ENCODE measurements around the gene USP20. TPM values are rescaled to one million over a fixed set of nuclear protein-coding genes. Genes with fewer than 3 reads are reported as not detected.

The USP20 gene
- total RNA-seq, 1 donor from 2014 or later, result 41.0 TPM

DNA sequence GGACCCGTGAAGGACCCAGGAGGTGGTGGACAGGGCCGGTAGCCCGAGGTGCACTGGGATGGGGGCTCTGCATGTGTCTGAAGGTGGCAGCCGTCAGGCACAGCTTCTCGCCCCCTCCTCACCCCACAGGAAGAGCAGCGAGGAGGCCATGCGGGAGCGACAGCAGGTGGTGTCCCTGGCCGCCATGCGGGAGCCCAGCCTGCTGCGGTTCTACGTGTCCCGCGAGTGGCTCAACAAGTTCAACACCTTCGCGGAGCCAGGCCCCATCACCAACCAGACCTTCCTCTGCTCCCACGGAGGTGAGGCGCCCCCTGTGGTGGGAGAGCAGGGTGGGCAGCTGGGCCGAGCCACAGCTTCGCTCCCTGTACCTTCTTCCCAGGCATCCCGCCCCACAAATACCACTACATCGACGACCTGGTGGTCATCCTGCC, 39.9 kb downstream of the USP20 start:
- DNase-seq (ENCODE audit: low spot score), result no peak

GRCh38 chr9:129875687-129876395, 40.6 kb downstream of the USP20 start:
- no peak for DNase-seq (ENCODE audit: low spot score)

GRCh38 chr9:129876815-129877214, 41.6 kb downstream of the USP20 start:
- DNase-seq (ENCODE audit: low spot score), result no peak

DNA sequence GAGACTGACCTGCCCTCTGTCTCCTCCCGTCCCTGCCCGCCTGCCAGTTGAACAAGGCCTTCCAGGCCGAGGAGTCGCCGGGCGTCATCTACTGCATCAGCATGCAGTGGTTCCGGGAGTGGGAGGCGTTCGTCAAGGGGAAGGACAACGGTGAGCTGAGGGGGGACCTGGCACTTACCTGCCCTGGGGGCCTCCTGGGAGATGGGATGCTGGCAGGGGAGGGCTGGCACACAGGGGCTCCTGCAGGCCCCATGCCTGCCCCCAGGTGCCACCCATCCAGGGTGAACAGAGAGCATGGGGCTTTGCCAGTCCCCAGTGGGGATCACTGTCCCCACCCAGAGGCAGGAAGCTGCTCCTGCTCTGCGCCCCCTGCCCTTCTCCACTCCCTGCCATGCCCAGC, 43.0 kb downstream of the USP20 start:
- no peak for DNase-seq (ENCODE audit: low spot score)

GRCh38 chr9:129879103-129879699, 43.9 kb downstream of the USP20 start:
- DNase-seq (ENCODE audit: low spot score), result no peak

GRCh38 chr9:129879991-129880653, 44.9 kb downstream of the USP20 start:
- DNase-seq (ENCODE audit: low spot score), result no peak

- DNase-seq (ENCODE audit: low spot score), result no peak
Measured at GRCh38 chr9:129880654-129881546, 45.6 kb downstream of the USP20 start.

DNA sequence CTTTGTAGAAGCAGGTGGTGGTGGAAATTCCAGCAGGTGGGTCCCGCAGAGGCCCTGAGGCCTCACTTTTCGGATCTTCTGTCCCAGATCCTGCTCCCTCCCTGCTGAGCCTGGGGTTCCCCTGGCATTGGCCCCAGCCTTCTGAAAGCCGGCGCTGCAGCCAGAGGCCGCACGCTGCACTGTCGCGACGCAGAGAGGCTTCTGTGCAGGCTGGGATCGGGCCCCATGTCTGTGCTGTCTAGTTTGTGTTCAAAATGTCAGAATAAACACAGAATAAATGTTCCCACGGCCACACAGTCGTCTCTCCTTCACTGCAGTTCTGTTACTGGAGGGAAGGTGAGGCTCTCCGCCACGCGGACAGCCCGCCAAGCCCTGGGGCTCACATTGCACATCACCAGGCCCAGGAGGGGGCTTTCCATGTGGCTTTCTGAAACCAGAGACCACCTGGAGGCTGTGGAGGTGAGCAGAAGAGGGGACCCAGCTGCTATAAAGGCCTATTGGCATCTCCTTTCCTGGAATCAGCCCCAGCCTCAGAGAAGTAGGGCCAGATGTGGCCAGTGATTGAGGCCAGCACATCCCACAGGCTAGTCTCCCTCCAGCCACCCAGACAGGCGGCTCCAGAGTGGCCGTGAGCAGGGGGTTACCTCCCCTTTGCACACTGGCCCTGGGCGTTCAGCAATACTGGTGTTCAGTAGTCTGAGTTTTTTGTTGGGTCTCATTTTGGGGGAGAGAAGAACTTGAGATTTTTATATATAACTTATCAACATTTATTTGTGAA, 46.5 kb downstream of the USP20 start:
- no peak for DNase-seq (ENCODE audit: low spot score)

DNA sequence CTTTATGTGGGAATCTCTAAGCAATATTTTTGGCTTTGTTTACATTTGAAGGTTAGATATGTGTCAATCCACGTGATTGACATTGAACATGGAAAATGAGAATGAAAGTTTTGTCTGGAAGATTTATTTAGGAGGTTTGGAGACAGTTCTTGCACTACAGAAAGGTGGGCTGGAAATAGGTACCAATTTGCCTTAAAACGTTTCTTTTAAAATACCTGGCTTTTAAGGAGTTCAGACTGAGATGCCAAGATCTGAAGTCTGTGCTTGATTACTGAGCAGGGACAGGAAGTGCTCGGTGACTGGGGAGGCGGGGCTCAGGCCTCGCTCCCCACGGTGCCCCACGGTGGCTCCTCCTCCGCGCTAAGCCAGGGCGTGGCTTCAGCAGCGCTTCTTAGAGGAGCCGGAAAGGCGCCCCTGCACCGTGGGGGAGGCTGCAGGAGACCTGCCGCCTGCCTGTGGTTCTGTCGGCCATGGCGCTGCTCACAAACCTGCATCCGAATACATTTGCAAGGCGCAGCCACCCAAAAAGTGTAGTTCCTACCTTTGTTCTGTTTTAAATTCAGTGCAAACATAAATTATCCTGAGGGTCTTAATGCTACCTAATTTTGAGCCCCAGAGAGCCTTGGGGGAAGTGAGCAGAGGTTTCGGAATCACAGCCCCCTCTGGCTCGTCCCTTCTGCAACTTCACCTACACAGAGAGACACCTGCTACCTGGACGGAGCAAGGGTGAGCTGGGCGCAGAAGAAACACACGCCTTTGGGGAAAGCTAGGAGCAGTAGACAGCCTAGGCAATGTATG, 49.2 kb downstream of the USP20 start:
- DNase-seq (ENCODE audit: low spot score), result peak; percentile 90

DNA sequence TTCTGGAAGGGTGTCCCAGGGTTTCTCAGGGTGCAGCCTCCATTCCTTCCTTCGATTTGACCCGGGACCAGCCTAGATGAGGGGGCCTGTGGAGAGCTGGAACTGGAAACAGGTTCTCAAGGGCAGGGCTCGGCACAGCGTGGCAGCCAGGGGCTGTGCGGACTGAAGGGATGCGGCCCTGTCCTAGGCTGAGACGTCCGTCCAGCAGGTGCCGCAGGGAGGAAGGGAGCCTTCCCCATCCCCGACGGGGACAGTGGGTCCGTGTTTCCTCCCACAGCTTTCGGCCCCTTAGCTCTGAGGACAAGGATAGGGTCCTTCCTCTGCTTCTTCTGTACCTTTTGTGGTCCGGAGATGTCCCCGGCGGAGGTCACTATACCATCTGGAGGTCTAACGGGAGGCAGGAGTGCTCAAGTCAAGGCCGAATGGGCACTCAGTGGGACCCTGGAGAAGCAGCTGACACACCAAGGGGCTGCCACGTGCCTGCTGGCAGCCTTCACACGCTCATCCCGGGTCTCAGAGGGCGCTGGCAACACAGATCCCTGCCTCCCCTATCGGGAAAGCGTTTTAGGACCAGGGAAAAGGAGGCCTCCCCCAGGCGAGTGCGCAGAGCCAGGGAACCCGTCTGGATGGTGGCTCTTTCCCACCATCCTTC, 49.9 kb downstream of the USP20 start:
- peak; percentile 47 for DNase-seq (ENCODE audit: low spot score)

DNA sequence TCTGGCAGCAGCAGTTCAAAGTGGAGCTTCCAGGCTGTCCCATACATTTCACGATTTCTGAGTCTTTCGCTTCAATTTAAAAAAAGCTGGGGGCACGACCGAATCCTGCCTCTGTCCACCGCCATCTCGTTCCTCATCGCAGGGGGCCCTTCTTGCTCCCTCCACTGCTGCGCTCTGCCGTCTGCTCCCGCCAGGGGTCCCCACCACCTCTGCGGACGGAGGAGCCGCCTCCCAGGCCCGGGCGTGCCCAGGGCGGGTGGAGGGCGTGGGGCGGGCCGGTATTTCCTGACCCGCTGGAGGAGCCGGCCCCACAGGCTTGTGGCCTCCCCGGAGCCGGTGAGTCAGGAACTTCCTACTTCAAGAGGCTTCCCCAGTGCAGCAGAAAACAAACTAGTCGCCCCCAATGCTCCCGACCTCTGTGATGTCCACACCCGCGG, 50.4 kb downstream of the USP20 start:
- DNase-seq (ENCODE audit: low spot score), result peak; percentile 91

DNA sequence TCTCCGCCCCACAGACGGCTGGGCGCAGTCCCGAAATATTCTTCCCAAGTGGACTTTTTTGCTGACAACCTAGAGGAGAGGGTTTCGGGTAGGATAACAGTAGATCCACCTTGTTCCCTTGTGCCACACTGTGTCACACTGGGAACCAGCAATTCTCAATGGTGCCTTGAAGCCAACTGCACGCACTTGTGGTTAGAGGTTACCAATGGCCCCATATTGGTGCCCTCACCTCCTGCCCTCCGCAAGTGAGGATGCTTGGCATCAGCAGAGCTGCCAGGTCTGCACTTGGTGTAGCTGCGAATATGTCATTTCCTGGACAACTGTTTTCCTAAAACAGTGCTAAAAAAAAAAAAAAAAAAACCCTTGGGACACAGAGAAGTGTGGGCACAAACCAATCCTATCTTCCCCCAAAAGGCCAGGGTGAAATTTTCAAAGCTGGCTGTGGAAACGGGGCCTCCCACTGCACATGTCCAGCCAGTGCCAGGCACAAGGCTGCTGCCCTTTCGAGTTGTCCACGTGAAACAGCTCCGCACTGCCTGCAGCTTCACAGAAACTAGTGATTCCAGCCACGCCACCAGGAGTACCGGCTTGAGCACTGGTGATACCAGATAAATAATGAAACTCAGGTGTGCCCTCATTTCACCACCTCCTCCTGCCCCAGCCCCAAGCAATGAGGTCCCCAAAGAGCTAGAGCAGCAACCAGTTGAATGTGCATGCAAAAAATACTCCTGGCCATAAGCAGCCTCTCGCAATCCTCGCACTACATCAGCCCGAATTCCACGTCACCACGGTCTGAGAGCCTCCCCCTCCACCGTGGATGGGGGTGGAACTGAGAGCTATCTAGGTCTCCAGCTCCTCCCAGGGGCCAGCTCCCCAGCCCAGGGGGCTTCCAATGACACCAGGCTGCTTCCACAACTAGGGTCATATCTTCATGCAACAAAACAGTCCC, 51.2 kb downstream of the USP20 start:
- no peak for DNase-seq (ENCODE audit: low spot score)

GRCh38 chr9:129887334-129888292, 52.4 kb downstream of the USP20 start:
- no peak for DNase-seq (ENCODE audit: low spot score)

DNA sequence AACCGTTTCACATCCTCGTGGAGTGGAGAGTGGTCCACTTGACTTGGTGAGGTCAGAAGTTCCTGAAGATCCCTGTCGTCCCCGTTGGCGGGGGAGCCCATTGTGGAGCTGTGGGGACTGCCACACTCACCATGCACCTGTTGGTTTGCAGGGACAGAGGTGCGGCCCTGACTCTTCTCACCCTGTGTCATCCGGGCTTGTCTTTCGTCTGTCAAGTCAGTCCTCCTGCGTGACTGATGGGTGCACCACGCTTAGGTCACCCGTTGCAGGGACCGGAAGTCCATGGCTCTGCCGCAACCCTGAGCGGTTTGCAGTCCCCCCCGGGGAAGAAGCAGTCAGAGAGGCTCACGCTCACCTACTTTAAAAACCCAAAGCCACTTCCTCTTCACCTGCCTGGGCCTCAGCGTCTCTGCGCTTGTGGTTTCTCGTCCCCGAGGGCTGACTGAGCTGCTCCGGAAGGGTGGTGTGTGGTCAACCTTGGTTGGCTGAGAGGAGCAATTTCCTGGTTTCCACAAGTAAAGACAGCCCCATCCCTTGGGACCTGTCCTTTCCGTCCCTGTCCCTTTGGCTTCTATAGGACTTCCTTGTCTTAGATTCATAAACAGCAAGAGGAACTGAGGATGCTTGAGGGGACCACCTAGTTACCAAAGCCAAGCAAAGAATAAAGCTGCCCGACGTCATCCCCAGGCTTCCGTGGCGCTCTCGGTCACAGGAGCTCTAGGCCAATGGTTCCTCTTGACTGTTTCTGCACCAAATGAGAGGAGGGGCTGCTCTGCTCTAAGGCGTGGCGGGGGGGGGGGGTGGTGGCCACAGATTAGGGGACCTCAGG, 53.2 kb downstream of the USP20 start:
- DNase-seq (ENCODE audit: low spot score), result peak; percentile 64

DNA sequence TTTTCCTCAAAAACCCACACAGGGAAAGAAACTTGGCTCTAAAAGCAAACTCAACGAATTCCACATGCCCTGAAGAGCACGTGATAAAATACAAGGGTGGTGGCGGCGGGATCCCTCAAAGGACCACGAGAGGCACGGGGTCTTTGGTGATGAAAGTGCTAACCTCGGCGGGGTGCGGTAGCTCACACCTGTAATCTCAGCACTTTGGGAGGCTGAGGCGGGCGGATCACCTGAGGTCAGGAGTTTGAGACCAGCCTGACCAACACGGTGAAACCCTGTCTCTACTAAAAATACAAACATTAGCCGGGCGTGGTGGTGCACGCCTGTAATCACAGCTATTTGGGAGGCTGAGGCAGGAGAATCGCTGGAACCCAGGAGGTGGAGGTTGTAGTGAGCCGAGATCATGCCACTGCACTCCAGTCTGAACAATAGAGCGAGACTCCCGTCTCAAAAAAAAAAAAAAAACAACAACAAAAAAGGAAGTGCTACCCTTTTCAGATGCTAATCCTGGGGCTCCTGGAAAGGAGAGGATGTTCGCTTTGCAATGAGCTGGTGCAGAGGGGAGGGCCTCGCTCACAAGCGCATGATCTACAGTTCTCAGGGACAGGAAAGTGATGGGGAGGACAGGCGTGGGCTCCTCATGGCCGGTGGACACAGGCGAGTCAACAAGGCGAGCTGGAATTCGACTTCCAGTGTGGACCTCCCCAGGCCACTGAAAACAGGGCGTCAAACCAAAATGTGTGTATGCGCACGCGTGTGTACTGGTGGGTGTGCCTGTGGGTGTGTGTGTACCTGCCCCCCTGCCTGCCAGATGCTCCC, 54.1 kb downstream of the USP20 start:
- DNase-seq (ENCODE audit: low spot score), result no peak

All from mucosa of gallbladder (tissue), 1 donor.